GM13976 (cell line): Measurements from ENCODE around the gene PRKAG2.
"Not testable (repeated sequence)": the region's sequence is repeated elsewhere in the genome, so short reads cannot be mapped to it uniquely, and the experiment has no call there.

Source experiments
- DNase-seq: peaks from one replicate; pipeline ENCODE4 v3.0.0; 2012; ENCODE audit warnings: low spot score
- in situ Hi-C: fragments of 300-500 bp; cut with MboI; formaldehyde crosslinking; loops from one replicate; pipeline ENCODE4 v1.12.0; 2022; ENCODE audit warnings: low sequenced_read_pairs, mixed read lengths, inconsistent platforms; ENCODE audit not compliant: unreplicated experiment
- TF ChIP-seq, protein P1 (sequence below): IDR thresholded peaks from 2 replicates; pipeline ENCODE4 v1.5.1; 2012; ENCODE audit warnings: borderline replicate concordance, mild to moderate bottlenecking; ENCODE audit not compliant: insufficient read depth; ENCODE audit errors: extremely low read depth, missing control alignments, control extremely low read depth

Gene PRKAG2

GRCh38 chr7:151844825-151845200 is 32.1 kb downstream of the PRKAG2 start:
- in situ Hi-C loops = no loop called here
- DNase-seq = no peak
- TF ChIP-seq, protein P1, sequence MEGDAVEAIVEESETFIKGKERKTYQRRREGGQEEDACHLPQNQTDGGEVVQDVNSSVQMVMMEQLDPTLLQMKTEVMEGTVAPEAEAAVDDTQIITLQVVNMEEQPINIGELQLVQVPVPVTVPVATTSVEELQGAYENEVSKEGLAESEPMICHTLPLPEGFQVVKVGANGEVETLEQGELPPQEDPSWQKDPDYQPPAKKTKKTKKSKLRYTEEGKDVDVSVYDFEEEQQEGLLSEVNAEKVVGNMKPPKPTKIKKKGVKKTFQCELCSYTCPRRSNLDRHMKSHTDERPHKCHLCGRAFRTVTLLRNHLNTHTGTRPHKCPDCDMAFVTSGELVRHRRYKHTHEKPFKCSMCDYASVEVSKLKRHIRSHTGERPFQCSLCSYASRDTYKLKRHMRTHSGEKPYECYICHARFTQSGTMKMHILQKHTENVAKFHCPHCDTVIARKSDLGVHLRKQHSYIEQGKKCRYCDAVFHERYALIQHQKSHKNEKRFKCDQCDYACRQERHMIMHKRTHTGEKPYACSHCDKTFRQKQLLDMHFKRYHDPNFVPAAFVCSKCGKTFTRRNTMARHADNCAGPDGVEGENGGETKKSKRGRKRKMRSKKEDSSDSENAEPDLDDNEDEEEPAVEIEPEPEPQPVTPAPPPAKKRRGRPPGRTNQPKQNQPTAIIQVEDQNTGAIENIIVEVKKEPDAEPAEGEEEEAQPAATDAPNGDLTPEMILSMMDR = no peak

DNA sequence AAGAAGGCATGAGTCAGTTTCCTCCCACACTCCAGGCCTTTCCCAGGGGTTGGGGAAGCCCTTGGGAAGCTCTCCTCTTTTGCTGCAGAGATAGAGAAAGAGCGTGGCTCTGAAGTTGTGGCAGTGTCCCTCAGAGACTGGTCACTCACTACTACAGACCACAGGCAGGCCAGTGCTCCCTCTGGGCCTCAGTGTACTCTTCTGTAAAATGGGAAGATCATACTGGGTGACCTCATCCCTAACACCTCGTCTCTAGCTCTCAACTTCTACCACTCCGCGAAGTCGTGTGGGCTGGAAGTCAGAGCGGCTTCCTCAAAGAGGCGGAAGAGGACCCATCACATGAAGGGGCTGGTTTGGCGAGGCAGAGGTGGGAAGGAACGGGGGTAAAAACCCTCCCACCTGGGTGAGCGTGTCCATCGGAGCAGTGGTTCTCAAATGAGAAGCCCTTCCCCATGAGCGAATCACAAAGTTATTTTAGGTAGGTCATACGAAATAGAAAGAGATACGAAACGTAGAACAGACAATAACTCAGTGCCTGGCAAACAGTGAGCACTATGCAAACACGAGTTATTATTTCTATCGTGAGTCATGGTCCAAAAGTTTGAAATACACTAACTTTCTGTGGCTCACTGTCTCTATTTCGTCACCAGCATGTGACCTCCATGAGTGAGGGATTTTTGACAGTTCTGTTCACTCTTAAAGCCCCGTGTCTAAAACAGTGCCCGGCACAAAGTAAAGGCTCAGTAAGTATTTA is 32.7 kb downstream of the PRKAG2 start:
- TF ChIP-seq, protein P1 = no peak
- in situ Hi-C loops = no loop called here
- DNase-seq = no peak

DNA sequence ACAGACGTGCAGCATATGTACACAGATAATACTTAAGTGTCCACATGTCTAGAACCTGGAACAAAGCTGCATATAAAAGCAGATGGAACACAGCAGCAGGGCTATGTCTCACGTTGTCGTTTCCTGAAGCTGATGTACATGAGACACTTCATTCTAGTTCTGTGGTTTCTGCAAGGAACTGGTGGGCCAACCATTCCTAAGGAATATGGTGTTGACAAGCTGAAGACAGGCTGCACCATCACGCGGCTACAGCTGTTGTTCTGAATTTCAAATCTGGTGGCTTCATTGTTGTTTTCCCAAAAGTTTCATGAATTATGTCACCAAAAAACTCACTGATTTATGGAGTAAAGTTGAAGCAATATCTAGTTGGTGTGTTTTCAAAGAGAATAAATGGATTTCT is 33.7 kb downstream of the PRKAG2 start:
- TF ChIP-seq, protein P1 = no peak
- in situ Hi-C loops = no loop called here
- DNase-seq = no peak

DNA sequence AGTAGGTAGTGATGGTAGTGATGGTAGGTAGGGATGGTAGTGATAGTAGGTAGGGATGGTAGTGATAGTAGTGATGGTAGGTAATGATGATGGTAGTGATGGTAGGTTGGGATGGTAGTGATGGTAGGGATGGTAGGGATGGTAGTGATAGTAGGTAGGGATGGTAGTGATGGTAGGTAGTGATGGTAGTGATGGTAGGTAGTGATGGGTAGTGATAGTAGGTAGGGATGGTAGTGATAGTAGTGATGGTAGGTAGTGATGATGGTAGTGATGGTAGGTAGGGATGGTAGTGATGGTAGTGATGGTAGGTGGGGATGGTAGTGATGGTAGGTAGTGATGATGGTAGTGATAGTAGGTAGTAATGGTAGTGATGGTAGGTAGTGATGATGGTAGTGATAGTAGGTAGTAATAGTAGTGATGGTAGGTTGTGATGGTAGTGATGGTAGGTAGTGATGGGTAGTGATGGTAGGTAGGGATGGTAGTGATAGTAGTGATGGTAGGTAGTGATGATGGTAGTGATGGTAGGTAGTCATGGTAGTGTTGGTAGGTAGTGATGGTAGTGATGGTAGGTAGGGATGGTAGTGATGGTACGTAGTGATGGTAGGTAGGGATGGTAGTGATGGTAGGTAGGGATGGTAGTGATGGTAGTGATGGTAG is 35.4 kb downstream of the PRKAG2 start:
- DNase-seq, in situ Hi-C loops: not testable (repeated sequence)

- DNase-seq = no peak
- TF ChIP-seq, protein P1 = no peak
- in situ Hi-C loops = no loop called here
Measured at GRCh38 chr7:151840088-151840910, 36.6 kb downstream of the PRKAG2 start.

GRCh38 chr7:151839451-151839921 is 37.4 kb downstream of the PRKAG2 start:
- TF ChIP-seq, protein P1 = no peak
- no peak for DNase-seq
- in situ Hi-C loops = no loop called here

GRCh38 chr7:151838861-151839381 is 38.0 kb downstream of the PRKAG2 start:
- in situ Hi-C loops = no loop called here
- DNase-seq = peak; percentile 49

More at GRCh38 chr7:151838861-151839381, 38.0 kb downstream of the PRKAG2 start:
- TF ChIP-seq, protein P1 = no peak
